GM13976 (cell line): ENCODE results near the gene TMC5.

ENCODE experiments used
- DNase-seq: peaks from one replicate; pipeline ENCODE4 v3.0.0; 2012; ENCODE audit warnings: low spot score
- CTCF ChIP-seq: IDR thresholded peaks from 2 replicates; pipeline ENCODE4 v1.5.1; 2012; ENCODE audit warnings: borderline replicate concordance, mild to moderate bottlenecking; ENCODE audit not compliant: insufficient read depth; ENCODE audit errors: extremely low read depth, missing control alignments, control extremely low read depth
- in situ Hi-C: fragments of 300-500 bp; cut with MboI; formaldehyde crosslinking; loops from one replicate; pipeline ENCODE4 v1.12.0; 2022; ENCODE audit warnings: low sequenced_read_pairs, mixed read lengths, inconsistent platforms; ENCODE audit not compliant: unreplicated experiment

Gene TMC5

GRCh38 chr16:19436540-19436939 lies 18.9 kb downstream of the TMC5 start:
- in situ Hi-C loops: no loop called here
- TF ChIP-seq CTCF: no peak
- DNase-seq: no peak

- in situ Hi-C loops: no loop called here
- TF ChIP-seq CTCF: no peak
These were observed 19.6 kb downstream of the TMC5 start for GRCh38 chr16:19437280-19437679.

GRCh38 chr16:19438739-19439138 lies 21.1 kb downstream of the TMC5 start:
- DNase-seq: no peak
- in situ Hi-C loops: no loop called here
- TF ChIP-seq CTCF: no peak

More at GRCh38 chr16:19437280-19437679, 19.6 kb downstream of the TMC5 start:
- DNase-seq: no peak

- in situ Hi-C loops: no loop called here
- DNase-seq: no peak
- TF ChIP-seq CTCF: no peak
These were observed 21.8 kb downstream of the TMC5 start for GRCh38 chr16:19439483-19439882.

- DNase-seq: no peak
- in situ Hi-C loops: no loop called here
- TF ChIP-seq CTCF: no peak
These were observed 26.0 kb downstream of the TMC5 start for GRCh38 chr16:19443659-19444058.

GRCh38 chr16:19446300-19446846 lies 28.7 kb downstream of the TMC5 start:
- no peak for DNase-seq
- in situ Hi-C loops: no loop called here
- no peak for TF ChIP-seq CTCF
